Liver (tissue), 9 donors: ENCODE measurements around the gene CDH20. TPM values are rescaled to one million over a fixed set of nuclear protein-coding genes. Genes with fewer than 3 reads are reported as not detected.

Source experiments
- DNase-seq: peaks from one replicate; pipeline ENCODE4 v3.0.0-alpha.2; 2017; ENCODE audit warnings: low spot score
- H3K27ac ChIP-seq, 2 donors: one replicate each; pipeline ENCODE4 v1.7.0; 2013; ENCODE audit warnings: inconsistent platforms in 2 of 2, low read length in 2 of 2, control low read depth in 1 of 2, low read depth in 1 of 2, mild to moderate bottlenecking in 1 of 2
- H3K27me3 ChIP-seq, 4 donors: one replicate each; pipeline versions ENCODE4 v1.6.1 to v1.7.0; 2013; ENCODE audit warnings: low read length in 3 of 4, inconsistent platforms in 1 of 4, mild to moderate bottlenecking in 1 of 4, moderate library complexity in 1 of 4; ENCODE audit not compliant: control insufficient read depth in 4 of 4, insufficient read depth in 4 of 4
- H3K36me3 ChIP-seq, 4 donors: one replicate each; pipeline versions ENCODE4 v1.6.1 to v1.7.0; 2013; ENCODE audit warnings: low read length in 3 of 4, mild to moderate bottlenecking in 3 of 4, low read depth in 1 of 4, moderate library complexity in 1 of 4; ENCODE audit not compliant: control insufficient read depth in 4 of 4, insufficient read depth in 3 of 4
- H3K4me1 ChIP-seq, 4 donors: one replicate each; pipeline versions ENCODE4 v1.6.1 to v1.7.0; 2013; ENCODE audit warnings: low read length in 3 of 4, mild to moderate bottlenecking in 3 of 4, moderate library complexity in 1 of 4; ENCODE audit not compliant: control insufficient read depth in 4 of 4, insufficient read depth in 4 of 4
- H3K4me3 ChIP-seq, 3 donors: one replicate each; pipeline versions ENCODE4 v1.6.1 to v1.7.0; 2013; ENCODE audit warnings: low read length in 3 of 3, control low read depth in 1 of 3, low read depth in 1 of 3, mild to moderate bottlenecking in 1 of 3
- H3K9ac ChIP-seq, 2 donors: one replicate each; pipeline ENCODE4 v1.7.0; 2013; ENCODE audit warnings: low read length in 2 of 2, mild to moderate bottlenecking in 2 of 2, moderate library complexity in 2 of 2, control low read depth in 1 of 2, low read depth in 1 of 2
- H3K9me3 ChIP-seq, 4 donors: one replicate each; pipeline versions ENCODE4 v1.6.1 to v1.7.0; 2013; ENCODE audit warnings: low read length in 3 of 4; ENCODE audit not compliant: control insufficient read depth in 4 of 4
- ATF3 ChIP-seq: IDR thresholded peaks from 2 replicates; pipeline ENCODE4 v1.6.1; 2016; ENCODE audit warnings: antibody characterized with exemption
- CTCF ChIP-seq: fragments of 150-350 bp; IDR thresholded peaks from 2 replicates; pipeline ENCODE4 v1.5.1; 2017; ENCODE audit warnings: improper control_type of control experiment, low read depth, low read length; ENCODE audit not compliant: missing input control
- EGR1 ChIP-seq, 2 donors: IDR thresholded peaks; 2 replicates each; pipeline ENCODE4 v1.6.1; 2016 to 2018; ENCODE audit warnings: antibody characterized with exemption in 2 of 2, low read depth in 2 of 2
- FOXA1 ChIP-seq: IDR thresholded peaks from 2 replicates; pipeline ENCODE4 v1.6.1; 2016; ENCODE audit warnings: antibody characterized with exemption
- GABPA ChIP-seq, 2 donors: IDR thresholded peaks in 1 of 2; conservative IDR thresholded peaks in 1 of 2; 2 replicates each; pipeline ENCODE4 v1.6.1; 2016; ENCODE audit warnings: antibody characterized with exemption in 2 of 2, mild to moderate bottlenecking in 1 of 2, moderate library complexity in 1 of 2
- HNF4A ChIP-seq, 2 donors: conservative IDR thresholded peaks; 2 replicates each; pipeline ENCODE4 v1.6.1; 2016; ENCODE audit warnings: antibody characterized with exemption in 2 of 2, mild to moderate bottlenecking in 2 of 2
- HNF4G ChIP-seq: IDR thresholded peaks from 2 replicates; pipeline ENCODE4 v1.6.1; 2016; ENCODE audit warnings: antibody characterized with exemption
- JUND ChIP-seq, 2 donors: IDR thresholded peaks; 2 replicates each; pipeline ENCODE4 v1.6.1; 2016; ENCODE audit warnings: antibody characterized with exemption in 2 of 2
- MAX ChIP-seq: IDR thresholded peaks from 2 replicates; pipeline ENCODE4 v1.6.1; 2016; ENCODE audit warnings: antibody characterized with exemption
- NR2F2 ChIP-seq: IDR thresholded peaks from 2 replicates; pipeline ENCODE4 v1.6.1; 2016; ENCODE audit warnings: antibody characterized with exemption
- RAD21 ChIP-seq, 2 donors: IDR thresholded peaks; 2 replicates each; pipeline ENCODE4 v1.6.1; 2016; ENCODE audit warnings: antibody characterized with exemption in 2 of 2, mild to moderate bottlenecking in 2 of 2
- RXRA ChIP-seq, 2 donors: IDR thresholded peaks; 2 replicates each; pipeline ENCODE4 v1.6.1; 2017 to 2018; ENCODE audit warnings: antibody characterized with exemption in 2 of 2, mild to moderate bottlenecking in 1 of 2
- SP1 ChIP-seq: IDR thresholded peaks from 2 replicates; pipeline ENCODE4 v1.6.1; 2018; ENCODE audit warnings: antibody characterized with exemption, mild to moderate bottlenecking
- TAF1 ChIP-seq: conservative IDR thresholded peaks from 2 replicates; pipeline ENCODE4 v1.6.1; 2016; ENCODE audit warnings: antibody characterized with exemption, mild to moderate bottlenecking
- YY1 ChIP-seq: IDR thresholded peaks from 2 replicates; pipeline ENCODE4 v1.6.1; 2016; ENCODE audit warnings: antibody characterized with exemption, mild to moderate bottlenecking
- WGBS: extraction: QIAGEN DNeasy Blood & Tissue Kit; methylation state at CpG from one replicate; pipeline ENCODE4 v1.1.7; 2013; 5-methylcytosine and 5-hydroxymethylcytosine counted together
- polyA plus RNA-seq, 2 donors: library from polyadenylated mRNA; stranded (reverse) in 1 of 2; unstranded in 1 of 2; fragments of 200-250 nt in 1 of 2; fragments of >200 nt in 1 of 2; fragmentation: Nextera tagmentation in 1 of 2; extraction: Ambion mirVana in 1 of 2; gene quantifications; one replicate each; pipeline versions ENCODE4 v1.2.1 to v1.2.3, GENCODE V29; 2013 to 2015
- total RNA-seq, 2 donors: library from RNA; depleted of rRNA; stranded (reverse); fragments of >200 nt; gene quantifications; one replicate each; pipeline ENCODE4 v1.2.3, GENCODE V29; 2014
- donor health status: healthy.
- donor health status: healthy.
- donor health status: healthy.
- donor health status: healthy.
- donor health status: healthy.

The CDH20 gene
- total and polyA plus RNA-seq, 4 donors: 0.08 to 0.11 (median 0.09) TPM; not detected in 1

GRCh38 chr18:61531182-61531581, 198.0 kb downstream of the CDH20 start:
- no peak for DNase-seq
- TF ChIP-seq YY1 (no peak), RXRA (IDR thresholded peaks at IDR 0.05) (no peak), HNF4A (conservative IDR thresholded peaks at IDR 0.05) (no peak), SP1 (no peak), HNF4G (no peak), GABPA (IDR thresholded peaks at IDR 0.05 in 1 of 2, conservative IDR thresholded peaks at IDR 0.05 in 1 of 2) (no peak), MAX (no peak)
- no peaks in the 10 kb centered on the region for H3K27me3 ChIP-seq
- H3K36me3 ChIP-seq: no peaks in the 10 kb centered on the region
- H3K27ac ChIP-seq: no peak overlapping the region
- 79% methylated on average over 6 of the region's 6 CpGs for WGBS
- H3K4me1 ChIP-seq: no peaks in the 10 kb centered on the region
- H3K9ac ChIP-seq: no peak overlapping the region
- no peak overlapping the region for H3K4me3 ChIP-seq
- no peaks in the 10 kb centered on the region for H3K9me3 ChIP-seq

- 59% methylated on average over 2 of the region's 2 CpGs for WGBS
- H3K36me3 ChIP-seq: no peaks in the 10 kb centered on the region
Measured at GRCh38 chr18:61531891-61532290, 198.7 kb downstream of the CDH20 start.

GRCh38 chr18:61535401-61535800, 202.2 kb downstream of the CDH20 start:
- WGBS: 82% methylated on average over 4 of the region's 4 CpGs
- DNase-seq: no peak
- TF ChIP-seq NR2F2: no peak
- TF ChIP-seq RAD21 (IDR thresholded peaks at IDR 0.05): no peak
- no peak for TF ChIP-seq ATF3
- no peak for TF ChIP-seq TAF1
- no peak for TF ChIP-seq CTCF
- no peak for TF ChIP-seq JUND (IDR thresholded peaks at IDR 0.05)
- no peak for TF ChIP-seq RXRA (IDR thresholded peaks at IDR 0.05)
- no peak for TF ChIP-seq YY1
- no peak for TF ChIP-seq SP1
- no peak for TF ChIP-seq EGR1 (IDR thresholded peaks at IDR 0.05; ENCODE audit: low read depth in 2 of 2)
- no peak for TF ChIP-seq GABPA (IDR thresholded peaks at IDR 0.05 in 1 of 2, conservative IDR thresholded peaks at IDR 0.05 in 1 of 2)
- TF ChIP-seq FOXA1: no peak

More at GRCh38 chr18:61531891-61532290, 198.7 kb downstream of the CDH20 start:
- Histone ChIP-seq H3K4me1 (no peaks in the 10 kb centered on the region), H3K27me3 (no peaks in the 10 kb centered on the region), H3K4me3 (no peak overlapping the region), H3K9ac (no peak overlapping the region), H3K9me3 (no peaks in the 10 kb centered on the region), H3K27ac (no peak overlapping the region)
- no peak for DNase-seq
- TF ChIP-seq NR2F2 (no peak), HNF4G (no peak), HNF4A (conservative IDR thresholded peaks at IDR 0.05) (no peak), MAX (no peak), JUND (IDR thresholded peaks at IDR 0.05) (no peak), RXRA (IDR thresholded peaks at IDR 0.05) (no peak), FOXA1 (no peak), CTCF (no peak), ATF3 (no peak), GABPA (IDR thresholded peaks at IDR 0.05 in 1 of 2, conservative IDR thresholded peaks at IDR 0.05 in 1 of 2) (no peak), RAD21 (IDR thresholded peaks at IDR 0.05) (no peak)

More at GRCh38 chr18:61535401-61535800, 202.2 kb downstream of the CDH20 start:
- Histone ChIP-seq H3K4me3 (no peak overlapping the region), H3K9me3 (no peaks in the 10 kb centered on the region), H3K27me3 (no peaks in the 10 kb centered on the region), H3K4me1 (no peaks in the 10 kb centered on the region), H3K27ac (no peak overlapping the region), H3K9ac (no peak overlapping the region), H3K36me3 (no peaks in the 10 kb centered on the region)
